Stimulated activated CD4-positive, alpha-beta T cell treated with anti-CD3 and anti-CD28 coated beads, Interleukin-4, amount 100 ng/mL, for 48 hours (primary cell): Measurements from ENCODE around the gene GSTP1.
"Not testable (repeated sequence)": the region's sequence is repeated elsewhere in the genome, so short reads cannot be mapped to it uniquely, and the experiment has no call there.

Source experiments
- DNase-seq, 2 donors: peaks; one replicate each; pipeline ENCODE4 v3.0.0-alpha.2; 2020; ENCODE audit warnings: low read depth in 2 of 2

Gene GSTP1

DNA sequence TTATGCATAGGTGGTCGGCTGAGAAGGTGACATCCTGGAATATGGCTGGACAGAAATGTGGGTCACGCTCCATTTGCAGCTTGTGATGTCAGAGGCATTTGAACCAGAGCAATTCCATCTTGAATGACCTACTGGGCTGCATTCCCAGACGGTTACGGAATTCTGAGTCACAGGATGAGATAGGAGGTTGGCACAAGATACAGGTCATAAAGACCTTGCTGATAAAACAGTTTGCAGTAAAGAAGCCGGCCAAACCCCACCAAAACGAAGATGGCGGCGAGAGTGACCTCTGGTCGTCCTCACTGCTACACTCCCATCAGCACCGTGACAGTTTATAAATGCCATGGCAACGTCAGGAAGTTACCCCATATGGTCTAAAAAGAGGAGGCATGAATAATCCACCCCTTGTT, 19.9 kb upstream of the GSTP1 start:
- not testable (repeated sequence) for DNase-seq

GRCh38 chr11:67564230-67564629, 19.4 kb upstream of the GSTP1 start:
- no peak for DNase-seq

DNA sequence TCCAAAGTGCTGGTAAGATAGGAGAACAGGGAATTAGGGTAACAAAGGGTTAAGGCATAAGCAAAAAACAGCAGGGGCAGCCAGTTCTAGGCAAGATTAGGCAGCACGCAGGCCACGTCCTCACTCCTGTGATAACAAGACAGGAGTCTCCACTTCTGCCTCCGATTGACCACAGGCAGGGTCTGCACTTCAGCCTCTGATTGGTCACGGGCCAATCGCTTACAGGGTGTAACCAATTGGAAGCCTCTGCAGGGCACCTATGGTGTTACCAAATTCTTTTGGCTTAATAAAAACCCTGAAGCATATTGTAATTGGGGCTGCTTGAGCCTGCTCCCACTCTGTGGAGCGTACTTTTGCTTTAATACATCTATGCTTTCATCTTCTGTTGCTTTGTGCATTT, 12.2 kb upstream of the GSTP1 start:
- no peak for DNase-seq

- DNase-seq = no peak
These were observed 11.3 kb upstream of the GSTP1 start for GRCh38 chr11:67572305-67572704.

GRCh38 chr11:67572747-67573419, 10.7 kb upstream of the GSTP1 start:
- no peak for DNase-seq

- DNase-seq = no peak
These were observed 8.7 kb upstream of the GSTP1 start for GRCh38 chr11:67574938-67575337.

GRCh38 chr11:67576735-67577475, 6.7 kb upstream of the GSTP1 start:
- DNase-seq = no peak

- DNase-seq = no peak
These were observed 5.7 kb upstream of the GSTP1 start for GRCh38 chr11:67577951-67578350.

DNA sequence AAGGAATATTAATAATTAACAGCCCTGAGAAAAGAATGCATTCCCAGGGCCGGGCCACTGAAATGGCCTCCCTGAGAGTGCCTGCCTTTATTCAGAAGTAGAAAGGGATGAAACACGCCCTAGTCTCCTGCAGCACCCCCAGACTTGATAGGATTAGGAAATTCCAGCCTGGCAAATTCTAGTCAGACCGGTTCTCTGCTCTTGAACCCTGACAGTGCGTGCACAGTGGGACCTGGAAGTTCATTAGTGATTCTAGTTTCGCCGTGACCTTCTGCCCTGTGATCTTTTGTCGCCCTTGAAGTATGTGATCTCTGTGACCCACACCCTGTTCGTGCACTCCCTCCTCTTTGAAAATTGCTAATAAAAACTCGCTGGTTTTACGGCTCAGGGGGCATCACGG, 2.1 kb upstream of the GSTP1 start:
- DNase-seq = no peak

DNA sequence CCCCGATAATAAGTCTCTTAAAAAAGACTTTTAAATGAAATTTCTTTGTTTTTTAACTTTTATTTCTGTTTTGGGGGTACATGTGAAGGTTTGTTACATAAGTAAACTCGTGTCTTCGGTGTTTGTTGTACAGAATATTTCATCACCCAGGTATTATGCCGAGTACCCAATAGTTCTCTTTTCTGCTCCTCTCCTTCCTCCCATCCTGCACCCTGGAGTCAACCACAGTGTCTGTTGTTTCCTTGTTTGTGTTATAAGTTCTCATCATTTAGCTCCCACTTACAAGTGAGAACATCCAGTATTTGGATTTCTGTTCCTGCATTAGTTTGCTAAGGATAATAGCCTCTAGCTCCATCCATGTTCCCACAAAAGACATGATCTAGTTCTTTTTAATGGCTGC, 1.6 kb upstream of the GSTP1 start:
- DNase-seq = no peak

- no peak for DNase-seq
These were observed 731 bp downstream of the GSTP1 start for GRCh38 chr11:67584205-67584880.

- no peak for DNase-seq
These were observed 1.6 kb downstream of the GSTP1 start for GRCh38 chr11:67584881-67585873.

- no peak for DNase-seq
These were observed 2.3 kb downstream of the GSTP1 start for GRCh38 chr11:67585911-67586310.

DNA sequence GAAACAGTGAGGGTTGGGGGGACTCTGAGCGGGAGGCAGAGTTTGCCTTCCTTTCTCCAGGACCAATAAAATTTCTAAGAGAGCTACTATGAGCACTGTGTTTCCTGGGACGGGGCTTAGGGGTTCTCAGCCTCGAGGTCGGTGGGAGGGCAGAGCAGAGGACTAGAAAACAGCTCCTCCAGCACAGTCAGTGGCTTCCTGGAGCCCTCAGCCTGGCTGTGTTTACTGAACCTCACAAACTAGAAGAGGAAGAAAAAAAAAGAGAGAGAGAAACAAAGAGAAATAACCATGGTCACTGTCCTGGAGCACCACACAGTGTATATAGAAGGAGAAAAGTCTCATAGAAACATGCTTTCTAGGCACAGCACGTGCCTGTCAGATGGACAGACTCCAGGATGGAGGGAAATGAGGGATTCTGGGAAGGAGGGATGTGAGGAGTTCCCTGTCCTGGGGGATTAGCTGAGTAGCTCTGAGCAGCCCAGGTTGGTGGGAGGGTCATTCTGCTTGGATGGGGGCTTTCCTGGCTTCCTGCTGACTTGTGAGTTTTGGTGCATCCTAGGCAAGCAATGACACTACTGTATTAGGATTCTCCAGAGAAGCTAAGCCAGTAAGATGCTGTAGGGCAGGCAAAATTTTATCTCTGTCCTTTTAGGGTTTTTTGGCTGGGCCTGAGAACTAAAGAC, 3.1 kb downstream of the GSTP1 start:
- DNase-seq = no peak

GRCh38 chr11:67588136-67588503, 4.5 kb downstream of the GSTP1 start:
- no peak for DNase-seq

GRCh38 chr11:67588899-67589415, 5.3 kb downstream of the GSTP1 start:
- DNase-seq = not testable (repeated sequence)

GRCh38 chr11:67592880-67593564, 9.4 kb downstream of the GSTP1 start:
- no peak for DNase-seq

DNA sequence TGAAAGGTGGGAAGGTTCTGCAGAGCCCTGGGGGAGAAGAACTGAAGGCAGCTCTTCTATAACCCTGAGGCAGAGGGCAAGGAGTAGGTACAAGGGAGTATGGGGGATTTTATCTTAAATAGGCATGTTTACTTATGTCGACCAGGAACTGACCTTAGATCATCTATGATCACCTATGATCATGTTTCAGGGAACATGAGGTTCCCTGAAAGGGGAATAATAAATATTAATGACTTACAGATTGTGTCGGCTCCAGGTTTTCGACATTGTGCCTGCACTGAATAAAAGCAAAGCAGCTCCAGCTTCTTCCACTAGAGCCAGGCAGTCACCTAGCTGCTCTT, 9.9 kb downstream of the GSTP1 start:
- no peak for DNase-seq

GRCh38 chr11:67594480-67594879, 10.9 kb downstream of the GSTP1 start:
- DNase-seq = no peak

DNA sequence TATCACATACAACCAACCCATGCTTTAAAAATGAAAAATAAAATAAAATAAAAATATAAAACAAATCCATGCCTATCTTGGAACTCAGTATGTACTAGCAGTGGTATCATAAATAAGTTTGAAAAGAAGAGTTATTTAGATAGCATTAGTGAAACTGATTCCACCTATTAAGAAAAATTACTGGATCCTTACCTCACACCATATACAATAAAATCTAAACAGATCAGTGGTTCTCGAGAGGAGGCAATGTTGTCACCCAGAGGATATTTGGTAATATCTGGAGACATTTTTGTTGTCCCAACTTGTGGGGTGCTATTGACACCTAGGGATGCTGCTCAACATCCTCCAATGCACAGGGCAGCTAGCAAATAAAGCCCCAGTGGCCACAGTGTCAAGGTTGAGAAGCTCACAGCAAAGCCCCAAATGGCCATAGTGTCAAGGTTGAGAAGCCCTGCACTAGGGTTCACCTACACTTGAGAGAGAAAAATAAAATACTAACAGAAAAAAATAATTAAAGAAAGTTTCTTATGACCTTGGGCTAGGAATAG, 13.2 kb downstream of the GSTP1 start:
- DNase-seq = no peak
